NCI-H1694 (cell line): ENCODE results near the gene PCDHGA1.
"Not testable (repeated sequence)": the region's sequence is repeated elsewhere in the genome, so short reads cannot be mapped to it uniquely, and the experiment has no call there.

Experiments
- DNase-seq: peaks from one replicate; lab custom pipeline; 2025; lab: John Stamatoyannopoulos, UW

PCDHGA1 gene

DNA sequence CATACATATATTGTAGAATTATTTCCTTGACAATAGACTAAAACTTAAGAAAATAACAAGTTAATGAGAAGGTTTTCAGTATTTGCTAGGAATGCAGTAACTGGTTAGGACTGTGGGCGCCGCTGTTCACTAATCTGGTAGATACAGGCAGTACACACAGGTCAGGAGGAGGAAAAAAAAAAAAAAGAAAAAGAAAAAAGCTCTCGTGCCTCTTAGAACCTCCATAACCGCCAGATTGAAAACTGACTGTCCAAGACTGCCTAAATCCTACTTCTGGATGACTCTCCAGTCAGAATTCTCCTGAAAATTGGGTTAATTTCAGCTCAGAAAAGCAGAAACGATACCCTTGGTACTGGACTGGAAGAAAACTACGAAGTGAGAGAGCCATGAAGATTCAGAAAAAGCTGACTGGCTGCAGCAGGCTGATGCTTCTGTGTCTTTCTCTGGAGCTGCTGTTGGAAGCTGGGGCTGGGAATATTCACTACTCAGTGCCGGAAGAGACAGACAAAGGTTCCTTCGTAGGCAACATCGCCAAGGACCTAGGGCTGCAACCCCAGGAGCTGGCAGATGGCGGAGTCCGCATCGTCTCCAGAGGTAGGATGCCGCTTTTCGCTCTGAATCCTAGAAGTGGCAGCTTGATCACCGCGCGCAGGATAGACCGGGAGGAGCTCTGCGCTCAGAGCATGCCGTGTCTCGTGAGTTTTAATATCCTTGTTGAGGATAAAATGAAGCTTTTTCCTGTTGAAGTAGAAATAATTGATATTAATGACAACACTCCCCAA, at the start of gene PCDHGA1:
Gene PCDHGA1 (plus strand): TSS at position 216 of the 782 bp plus-strand sequence.
- peak; percentile 34 for DNase-seq

GRCh38 chr5:141298376-141298775, 31.9 kb upstream of the PCDHGA1 start:
- DNase-seq = no peak

GRCh38 chr5:141303756-141304155, 26.6 kb upstream of the PCDHGA1 start, which contains the start of gene SLC25A2:
TSS of gene SLC25A2 (minus strand) at chr5:141304049. CDS start at chr5:141303865, 184 bp downstream.
- no peak for DNase-seq

DNA sequence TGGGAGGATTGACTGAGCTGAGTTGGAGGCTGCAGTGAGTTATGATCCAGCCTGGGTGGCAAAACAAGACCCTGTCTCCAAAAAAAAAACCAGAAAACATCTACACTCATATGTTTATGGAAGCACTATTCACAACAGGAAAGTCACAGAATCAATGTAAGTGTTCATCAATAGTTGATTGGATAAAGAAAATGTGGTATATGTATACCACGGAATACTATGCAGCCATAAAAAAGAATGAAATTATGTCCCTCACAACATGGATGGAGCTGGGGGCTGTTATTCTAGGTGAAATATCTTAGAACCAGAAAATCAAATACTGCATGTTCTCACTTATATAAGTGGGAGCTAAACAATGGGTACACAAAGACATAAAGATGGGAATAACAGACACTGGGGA, 23.7 kb upstream of the PCDHGA1 start:
- no peak for DNase-seq

DNA sequence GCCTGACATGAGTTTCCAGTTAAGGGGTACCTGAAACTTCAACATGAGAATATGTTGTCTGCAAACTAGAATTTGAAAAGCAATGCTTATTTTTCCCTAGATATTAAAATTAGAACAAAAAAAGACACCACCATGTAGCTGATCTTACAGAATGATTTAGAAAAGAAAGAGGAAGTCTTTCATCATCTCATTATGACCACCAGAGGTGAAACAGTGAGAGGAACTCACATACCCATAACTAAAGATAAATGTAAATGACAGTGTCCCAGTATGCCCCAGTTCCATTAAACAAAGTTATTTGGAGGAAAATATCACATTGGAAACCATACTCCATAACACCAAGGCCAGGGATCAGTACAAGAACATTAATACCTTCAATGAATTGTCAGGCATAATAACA, 16.6 kb upstream of the PCDHGA1 start:
- DNase-seq = no peak

- not testable (repeated sequence) for DNase-seq
Measured at GRCh38 chr5:141316963-141317362, 13.4 kb upstream of the PCDHGA1 start.

- DNase-seq = no peak
Measured at GRCh38 chr5:141319202-141319601, 11.1 kb upstream of the PCDHGA1 start.

DNA sequence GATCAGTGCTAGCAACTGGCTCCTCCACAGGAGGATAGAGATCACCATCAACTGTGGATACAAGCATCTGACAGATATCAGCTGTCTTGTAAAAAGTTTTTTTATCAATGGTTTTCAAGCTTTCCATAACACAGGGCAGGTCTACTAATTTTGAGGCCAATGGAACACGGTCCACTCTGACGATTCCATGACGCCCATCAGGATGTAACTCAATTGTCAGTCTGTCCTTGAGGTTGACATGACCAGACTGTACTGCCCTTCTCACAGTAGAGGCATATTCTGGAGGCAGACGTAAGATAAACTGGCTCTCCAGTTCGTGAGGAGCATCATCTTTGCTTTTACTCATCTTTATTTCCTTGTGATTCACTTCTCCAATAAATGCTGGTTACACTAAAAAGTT, 10.6 kb upstream of the PCDHGA1 start:
- no peak for DNase-seq

DNA sequence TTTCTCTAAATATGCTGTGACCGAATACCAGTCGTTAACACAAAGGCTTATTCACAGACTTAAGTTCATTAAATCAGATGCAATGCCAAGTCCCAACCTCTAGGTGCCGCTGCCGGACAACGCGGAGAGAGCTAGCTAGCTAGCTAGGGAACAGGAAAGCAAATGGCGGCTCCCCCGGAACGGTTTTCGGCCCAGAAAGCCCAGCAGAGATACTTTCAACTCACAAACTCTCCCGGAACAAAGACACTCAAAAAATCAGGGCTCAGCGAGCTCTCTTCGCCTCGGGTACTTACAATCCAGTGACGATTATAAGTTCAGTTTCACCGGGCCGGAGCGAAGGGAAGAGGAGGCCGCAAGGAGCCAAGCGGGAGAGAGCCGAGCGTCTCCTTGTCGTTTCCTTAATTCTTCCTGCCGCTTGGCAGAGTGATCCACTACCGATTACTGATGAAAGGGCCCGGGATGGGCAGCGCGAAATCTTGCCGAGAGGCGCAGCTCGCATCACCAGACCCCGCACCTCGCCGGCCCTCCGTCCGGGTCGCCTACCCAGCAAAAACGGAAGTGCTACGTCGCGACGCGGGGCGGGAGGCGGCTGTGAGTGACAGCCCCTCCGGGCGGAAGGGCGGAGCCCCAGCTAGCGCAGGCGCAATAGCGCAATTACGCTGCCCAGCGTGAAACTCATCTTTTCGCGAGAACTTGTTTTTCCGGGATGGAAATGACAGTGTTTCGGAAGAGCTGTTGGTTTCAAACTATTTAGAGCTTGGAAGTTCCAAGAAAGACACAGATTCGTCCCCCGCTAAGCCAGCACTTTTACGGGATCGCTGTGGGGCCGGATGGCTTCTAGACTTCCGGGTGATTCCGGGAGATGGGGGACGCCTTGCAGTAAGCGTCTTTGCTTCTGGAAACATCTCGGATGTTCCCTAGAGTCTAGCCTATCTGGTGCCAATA, 9.8 kb upstream of the PCDHGA1 start, which contains the start of gene TAF7:
Gene TAF7 (minus strand): TSS at position 560 of the 945 bp plus-strand sequence. CDS start 740 bp downstream, outside the sequence.
- peak; percentile 84 for DNase-seq

DNA sequence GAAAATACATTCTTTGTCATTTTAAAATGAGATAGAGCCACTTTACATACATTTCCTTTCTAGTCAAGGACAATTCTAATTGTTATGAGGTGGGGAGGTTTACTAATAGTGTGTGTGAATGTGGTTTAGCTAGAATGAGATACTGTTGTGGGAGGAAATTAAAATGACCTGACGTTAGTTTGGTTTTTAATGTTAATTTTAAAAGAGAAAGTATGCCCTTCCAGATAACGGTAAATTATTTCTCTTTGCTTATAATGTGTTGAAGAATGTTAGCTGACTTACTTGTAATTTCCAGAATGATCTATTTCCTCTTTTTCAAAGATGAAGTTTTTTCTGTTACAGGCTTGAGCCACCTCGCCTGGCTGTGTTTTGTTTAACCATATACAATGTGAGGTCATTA, 8.1 kb upstream of the PCDHGA1 start:
- DNase-seq = no peak

DNA sequence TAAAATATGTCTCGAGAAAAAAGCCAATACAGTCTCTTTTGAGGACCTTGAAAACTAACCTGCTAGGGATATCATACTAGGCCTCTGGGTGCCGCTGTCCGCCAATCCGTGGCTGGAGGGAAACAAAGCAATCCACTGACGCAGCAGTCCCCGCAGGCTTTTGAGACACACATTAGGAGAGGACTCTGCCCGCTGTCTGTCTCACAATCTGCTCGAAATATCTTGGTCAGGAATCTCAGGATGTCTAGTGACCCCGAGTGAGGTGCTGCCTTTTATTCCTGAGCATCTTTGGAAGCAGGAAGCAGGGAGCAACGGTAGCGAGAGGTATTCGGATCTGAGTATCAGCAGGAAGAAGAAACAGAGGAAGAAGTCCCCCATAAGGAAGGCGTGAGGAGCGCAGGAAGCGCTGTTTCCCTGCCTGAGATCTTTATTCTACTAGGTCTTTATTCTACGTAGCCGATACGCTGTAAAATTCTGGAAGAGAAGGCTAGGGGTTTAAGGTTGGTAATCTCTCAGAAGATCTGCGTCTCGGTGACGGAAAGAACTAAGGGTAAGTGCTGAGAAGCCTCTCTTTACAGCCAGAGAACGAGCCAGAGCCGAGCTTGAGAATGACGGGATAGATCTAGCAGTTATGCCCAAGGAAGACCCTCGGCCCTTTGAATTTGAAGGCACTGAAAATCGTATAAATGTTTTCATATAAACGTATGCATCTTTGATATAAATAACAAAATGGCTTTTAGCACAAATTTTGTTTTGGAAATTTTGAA, 4.0 kb upstream of the PCDHGA1 start:
- DNase-seq = no peak

GRCh38 chr5:141328231-141328630, 2.1 kb upstream of the PCDHGA1 start:
- DNase-seq = no peak

DNA sequence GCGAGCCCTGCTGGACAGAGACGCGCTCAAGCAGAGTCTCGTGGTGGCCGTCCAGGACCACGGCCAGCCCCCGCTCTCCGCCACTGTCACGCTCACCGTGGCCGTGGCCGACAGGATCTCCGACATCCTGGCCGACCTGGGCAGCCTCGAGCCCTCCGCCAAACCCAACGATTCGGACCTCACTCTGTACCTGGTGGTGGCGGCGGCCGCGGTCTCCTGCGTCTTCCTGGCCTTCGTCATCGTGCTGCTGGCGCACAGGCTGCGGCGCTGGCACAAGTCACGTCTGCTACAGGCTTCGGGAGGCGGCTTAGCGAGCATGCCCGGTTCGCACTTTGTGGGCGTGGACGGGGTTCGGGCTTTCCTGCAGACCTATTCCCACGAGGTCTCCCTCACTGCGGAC, 2.3 kb downstream of the PCDHGA1 start:
- not testable (repeated sequence) for DNase-seq

- DNase-seq = no peak
Measured at GRCh38 chr5:141338538-141339306, 8.4 kb downstream of the PCDHGA1 start, which contains the start of gene PCDHGA2. TSS of gene PCDHGA2 (plus strand) at chr5:141338760.

- DNase-seq = not testable (repeated sequence)
Measured at GRCh38 chr5:141340781-141341354, 10.6 kb downstream of the PCDHGA1 start.

DNA sequence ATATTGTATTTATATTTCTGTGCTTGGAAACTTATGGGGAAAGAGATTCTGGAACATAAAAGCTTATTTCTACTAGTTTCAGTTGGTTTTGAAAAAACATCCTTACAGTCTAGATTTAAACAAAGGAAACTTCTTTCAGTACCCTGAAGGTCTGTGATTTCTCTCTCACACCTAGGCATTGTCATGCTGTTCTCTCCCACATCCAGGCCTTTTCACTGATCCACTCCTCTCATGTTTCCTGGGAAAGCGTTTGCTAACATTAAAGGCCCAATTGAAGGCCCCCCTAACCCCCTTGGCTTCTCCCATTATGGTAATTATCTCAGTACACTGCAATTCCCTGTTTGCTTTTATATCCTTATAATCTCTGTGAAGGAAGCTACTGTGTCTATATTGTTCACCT, 12.5 kb downstream of the PCDHGA1 start:
- no peak for DNase-seq

GRCh38 chr5:141343242-141343952, 13.1 kb downstream of the PCDHGA1 start, which contains the start of gene PCDHGA3:
TSS of gene PCDHGA3 (plus strand) at chr5:141343829. CDS start at chr5:141344034, 205 bp downstream.
- DNase-seq = no peak

DNA sequence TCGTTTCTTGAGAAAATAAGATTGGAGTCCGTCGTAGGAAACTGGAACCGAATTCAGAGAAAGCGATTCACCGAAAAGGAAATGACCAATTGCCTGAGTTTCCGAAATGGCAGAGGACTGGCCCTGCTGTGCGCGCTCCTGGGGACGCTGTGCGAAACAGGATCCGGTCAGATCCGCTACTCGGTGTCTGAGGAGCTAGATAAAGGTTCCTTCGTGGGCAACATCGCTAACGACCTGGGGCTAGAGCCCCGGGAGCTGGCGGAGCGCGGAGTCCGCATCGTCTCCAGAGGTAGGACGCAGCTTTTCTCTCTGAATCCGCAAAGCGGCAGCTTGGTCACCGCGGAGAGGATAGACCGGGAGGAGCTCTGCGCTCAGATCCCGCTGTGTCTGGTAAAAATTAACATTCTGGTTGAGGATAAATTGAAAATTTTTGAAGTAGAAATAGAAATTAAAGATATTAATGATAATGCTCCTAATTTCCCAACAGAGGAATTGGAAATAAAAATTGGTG, 13.7 kb downstream of the PCDHGA1 start:
- no peak for DNase-seq

GRCh38 chr5:141345327-141345726, 15.0 kb downstream of the PCDHGA1 start:
- no peak for DNase-seq

DNA sequence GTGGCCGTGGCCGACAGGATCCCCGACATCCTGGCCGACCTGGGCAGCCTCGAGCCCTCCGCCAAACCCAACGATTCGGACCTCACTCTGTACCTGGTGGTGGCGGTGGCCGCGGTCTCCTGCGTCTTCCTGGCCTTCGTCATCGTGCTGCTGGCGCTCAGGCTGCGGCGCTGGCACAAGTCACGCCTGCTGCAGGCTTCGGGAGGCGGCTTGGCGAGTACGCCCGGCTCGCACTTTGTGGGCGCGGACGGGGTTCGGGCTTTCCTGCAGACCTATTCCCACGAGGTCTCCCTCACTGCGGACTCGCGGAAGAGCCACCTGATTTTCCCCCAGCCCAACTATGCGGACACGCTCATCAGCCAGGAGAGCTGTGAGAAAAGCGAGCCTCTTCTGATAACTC, 15.7 kb downstream of the PCDHGA1 start:
- not testable (repeated sequence) for DNase-seq
